Measurements from ENCODE around the gene PRR18. TPM values are rescaled to one million over a fixed set of nuclear protein-coding genes. Genes with fewer than 3 reads are reported as not detected.

PRR18 gene
- polyA plus RNA-seq, 1 experiment: not detected

DNA sequence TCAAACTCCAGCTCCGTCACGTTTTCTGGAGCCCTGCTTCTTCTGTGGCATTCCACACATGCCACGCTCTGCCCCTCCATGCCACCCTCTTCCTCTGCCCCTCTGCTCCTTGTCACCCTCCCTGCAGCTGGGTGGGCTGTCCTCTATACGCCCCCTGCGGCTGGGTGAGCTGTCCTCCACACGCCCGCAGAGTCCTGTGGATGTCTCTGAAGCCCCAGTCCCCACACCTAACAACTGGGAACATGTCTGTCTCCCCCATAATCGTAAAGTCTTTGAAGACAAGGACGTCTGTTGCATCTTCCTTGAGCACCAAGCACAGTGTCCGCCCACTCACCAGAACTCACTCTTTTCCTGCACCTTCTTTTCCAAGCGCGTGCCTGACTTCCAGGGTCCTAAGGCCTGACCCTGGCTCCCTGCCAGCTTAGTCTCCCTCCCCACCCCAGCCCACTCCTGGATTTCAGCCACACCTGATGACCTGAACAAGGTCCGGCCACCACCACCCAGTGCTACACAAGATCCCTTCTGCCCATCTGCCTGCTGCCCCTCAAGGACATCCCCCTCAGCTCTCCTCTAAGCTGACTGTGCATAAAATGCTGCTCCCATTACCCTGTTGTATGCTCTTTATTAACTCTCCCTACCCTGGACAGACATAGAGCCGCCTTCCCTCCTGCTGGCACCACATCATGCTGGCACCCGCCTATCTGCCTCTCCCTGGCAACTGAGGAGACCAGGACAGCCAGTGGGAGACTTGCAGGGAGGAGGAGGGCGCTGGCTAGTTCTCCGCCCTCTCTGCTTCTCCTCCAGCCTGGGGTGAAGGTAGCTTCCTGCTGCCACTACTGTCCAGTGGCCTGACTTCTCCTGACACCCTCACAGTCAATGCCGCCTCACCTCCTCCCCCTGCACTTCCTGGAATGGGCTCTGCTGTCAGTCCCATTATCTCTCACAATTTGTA lies 10.7 kb upstream of the PRR18 start:
- H3K27me3 ChIP-seq (ENCODE audit: control insufficient read depth, insufficient read depth, low read length): no peaks in the 10 kb centered on the region
- H3K36me3 ChIP-seq (ENCODE audit: control insufficient read depth, insufficient read depth, low read length): peaks cover 2% of the 10 kb centered on the region; the same call in 1 of the 2 replicates
- DNase-seq (ENCODE audit: low read depth): no peak
- ChIA-PET CTCF (interaction anchor here (1.7 to 2.4 kb wide), 2 partner anchors 63 to 82 kb away, joined by 4 to 5 read pairs; no protein-coding TSS in a partner anchor), POLR2A (no interaction called here)
- H3K4me3 ChIP-seq (ENCODE audit: low read depth, low read length): no peak overlapping the region
- TF ChIP-seq CTCF (IDR thresholded peaks at IDR 0.05; ENCODE audit: insufficient read depth, low read depth, low read length): no peak

- H3K36me3 ChIP-seq (ENCODE audit: control insufficient read depth, insufficient read depth, low read length): peaks cover 2% of the 10 kb centered on the region; the same call in 1 of the 2 replicates
- no peak for TF ChIP-seq CTCF (IDR thresholded peaks at IDR 0.05; ENCODE audit: insufficient read depth, low read depth, low read length)
- no peaks in the 10 kb centered on the region for H3K27me3 ChIP-seq (ENCODE audit: control insufficient read depth, insufficient read depth, low read length)
- CTCF ChIA-PET: interaction anchor here (1.7 to 2.4 kb wide), 2 partner anchors 63 to 82 kb away, joined by 4 to 5 read pairs; no protein-coding TSS in a partner anchor
- POLR2A ChIA-PET: no interaction called here
- H3K4me3 ChIP-seq (ENCODE audit: low read depth, low read length): no peak overlapping the region
- no peak for DNase-seq (ENCODE audit: low read depth)
Observed at GRCh38 chr6:166318227-166318626, 10.0 kb upstream of the PRR18 start.

DNA sequence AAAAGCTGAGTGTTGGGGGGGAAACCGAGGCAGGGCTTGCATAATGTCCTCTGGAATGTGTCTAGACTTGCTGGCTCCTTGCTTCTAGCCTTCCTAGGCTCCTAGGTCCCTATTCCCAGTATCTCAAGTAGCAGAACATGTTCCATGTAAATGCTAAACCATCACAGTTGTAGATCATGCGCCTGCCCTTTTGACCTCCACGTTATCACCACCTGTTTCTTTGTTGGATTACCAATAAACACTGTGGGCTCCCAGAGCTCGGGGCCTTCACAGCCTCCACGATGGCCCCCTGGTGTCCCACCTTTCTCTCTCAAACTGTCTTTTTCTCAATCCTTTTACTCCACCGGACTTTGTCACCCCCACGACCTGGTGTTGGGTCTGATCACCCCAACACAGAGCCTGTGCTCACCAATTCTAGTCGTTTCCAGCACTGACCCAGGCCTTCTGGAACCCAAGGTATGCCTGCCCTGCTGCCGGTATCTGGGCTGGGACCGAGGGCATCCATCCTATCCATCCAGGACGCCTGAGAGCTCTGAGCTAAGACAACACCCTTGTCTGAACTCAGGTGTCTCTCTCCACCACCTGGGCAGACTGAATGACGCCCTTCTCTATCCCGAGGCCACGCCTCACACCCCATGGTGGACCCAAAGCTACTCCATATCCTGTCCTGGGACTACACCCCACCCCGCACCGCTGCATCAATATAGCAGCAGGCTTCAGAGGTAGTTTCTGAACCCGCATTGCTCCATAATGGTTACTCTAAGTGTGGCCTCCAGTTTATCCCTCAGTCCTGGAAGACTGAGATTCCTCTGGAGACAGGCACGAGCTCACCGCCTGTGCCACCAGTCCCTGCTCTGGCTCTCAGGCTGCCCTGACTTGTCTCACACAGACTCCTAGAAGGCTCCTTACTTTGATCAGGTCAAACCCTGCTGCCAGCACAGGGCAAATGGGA lies 9.3 kb upstream of the PRR18 start:
- no peaks in the 10 kb centered on the region for H3K27me3 ChIP-seq (ENCODE audit: control insufficient read depth, insufficient read depth, low read length)
- POLR2A ChIA-PET: interaction anchor here (0.6 kb wide), 1 partner anchor 67 kb away, joined by 3 read pairs; no protein-coding TSS in a partner anchor
- CTCF ChIA-PET: interaction anchor here (1.7 to 2.4 kb wide), 2 partner anchors 64 to 83 kb away, joined by 4 to 5 read pairs; no protein-coding TSS in a partner anchor
- H3K36me3 ChIP-seq (ENCODE audit: control insufficient read depth, insufficient read depth, low read length): peaks cover 2% of the 10 kb centered on the region; the same call in 1 of the 2 replicates
- no peak for DNase-seq (ENCODE audit: low read depth)
- no peak overlapping the region for H3K4me3 ChIP-seq (ENCODE audit: low read depth, low read length)
- TF ChIP-seq CTCF (IDR thresholded peaks at IDR 0.05; ENCODE audit: insufficient read depth, low read depth, low read length): no peak

GRCh38 chr6:166315436-166315835 lies 7.2 kb upstream of the PRR18 start:
- H3K27me3 ChIP-seq (ENCODE audit: control insufficient read depth, insufficient read depth, low read length): no peaks in the 10 kb centered on the region; the same call in 1 of the 2 replicates
- no peak overlapping the region for H3K4me3 ChIP-seq (ENCODE audit: low read depth, low read length)
- no peak for TF ChIP-seq CTCF (IDR thresholded peaks at IDR 0.05; ENCODE audit: insufficient read depth, low read depth, low read length)
- H3K36me3 ChIP-seq (ENCODE audit: control insufficient read depth, insufficient read depth, low read length): no peaks in the 10 kb centered on the region
- DNase-seq (ENCODE audit: low read depth): no peak
- CTCF ChIA-PET: interaction anchor here (0.6 to 3.5 kb wide), 2 partner anchors 10 to 86 kb away, joined by 3 to 22 read pairs; no protein-coding TSS in a partner anchor
- POLR2A ChIA-PET: no interaction called here

Measured in BJ (cell line).